ENCODE measurements around the gene PLEKHA8. TPM values are rescaled to one million over a fixed set of nuclear protein-coding genes. Genes with fewer than 3 reads are reported as not detected.
A peak's percentile ranks its signal among the peaks of the same experiment; 100 is the strongest.

The PLEKHA8 gene
- total and polyA plus RNA-seq, 2 of the 8 experiments (the other 6 are each of a cell fraction or from before 2014, with no cell fraction given), result 10.7 to 44.0 TPM

DNA sequence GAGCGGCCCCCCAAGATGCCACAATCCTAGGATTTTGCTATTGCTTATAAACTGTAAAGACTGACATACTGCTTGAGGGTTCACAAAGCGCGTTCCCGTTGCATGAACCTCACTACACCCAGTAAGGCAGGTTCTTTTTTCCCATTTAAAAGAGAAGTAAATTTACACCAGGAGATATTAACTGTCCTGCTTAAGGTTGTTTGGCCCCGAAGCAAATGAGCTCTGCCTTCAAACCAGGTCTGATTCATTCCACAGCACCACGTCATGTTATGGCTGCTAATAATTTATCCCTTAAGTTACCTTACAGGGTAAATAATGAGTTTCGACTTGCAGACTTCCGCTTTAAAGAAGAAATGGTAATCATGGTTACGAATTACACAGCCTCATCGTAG, 1.2 kb upstream of the PLEKHA8 start:
- POLR2A ChIA-PET (ENCODE audit: partially characterized antibody), result interaction anchor here (0.7 to 1.6 kb wide), 4 partner anchors 13 to 107 kb away, joined by 3 to 5 read pairs (median 4); partner anchors contain the start of gene MTURN
- no peak for TF ChIP-seq MAFK (IDR thresholded peaks at IDR 0.05; ENCODE audit: low read depth, low read length)
- TF ChIP-seq CHD1 (IDR thresholded peaks at IDR 0.05; ENCODE audit: low read depth, low read length), result no peak
- TF ChIP-seq SP4 (IDR thresholded peaks at IDR 0.05; ENCODE audit: low read length), result no peak
- no peak for TF ChIP-seq YY1 (IDR thresholded peaks at IDR 0.05; ENCODE audit: low read depth, low read length)
- no peak for TF ChIP-seq CEBPB (IDR thresholded peaks at IDR 0.05; ENCODE audit: low read depth, low read length)
- no peak for TF ChIP-seq KDM1A (IDR thresholded peaks at IDR 0.05; ENCODE audit: borderline replicate concordance, low read length)
- TF ChIP-seq CTBP2 (IDR thresholded peaks at IDR 0.05; ENCODE audit: borderline replicate concordance, insufficient read depth, insufficient read length, low read length), result no peak
- no peak for TF ChIP-seq CBX8 (IDR thresholded peaks at IDR 0.05; ENCODE audit: borderline replicate concordance, low read depth, low read length)
- no peak for TF ChIP-seq CHD2 (IDR thresholded peaks at IDR 0.05; ENCODE audit: low read length)
- TF ChIP-seq GABPA (IDR thresholded peaks at IDR 0.05; ENCODE audit: borderline replicate concordance, insufficient read depth, low read length), result no peak
- TF ChIP-seq SIRT6 (IDR thresholded peaks at IDR 0.05; ENCODE audit: low read length), result no peak
- TF ChIP-seq EP300 (IDR thresholded peaks at IDR 0.05; ENCODE audit: borderline replicate concordance in 1 of 2, low read depth in 2 of 2, low read length in 2 of 2), result no peak
- no peak for TF ChIP-seq TCF12 (IDR thresholded peaks at IDR 0.05; ENCODE audit: low read depth, low read length)

More for the DNA sequence above, 1.2 kb upstream of the PLEKHA8 start:
- Histone ChIP-seq H3K18ac (ENCODE audit: extremely low read depth, low read length) (no peak overlapping the region), H3K4me3 (ENCODE audit: extremely low read depth in 1 of 4, insufficient read depth in 2 of 4, low read depth in 3 of 4, low read length in 4 of 4) (peak overlapping the region; percentile 80 to 97 (median 86)), H3K23me2 (ENCODE audit: low read depth, low read length) (peaks cover 11% of the 10 kb centered on the region), H4K20me1 (replicated peaks in 1 of 2; ENCODE audit: control insufficient read depth in 1 of 2, insufficient read depth in 2 of 2, low read length in 2 of 2) (peaks cover 0 to 12% of the 10 kb centered on the region in 2 experiments), H2AFZ (ENCODE audit: low read length) (peak overlapping the region; percentile 46), H3K79me2 (ENCODE audit: control insufficient read depth in 1 of 2, insufficient read depth in 2 of 2, low read length in 2 of 2) (peaks cover 8 to 66% of the 10 kb centered on the region in 2 experiments), H3K4me1 (replicated peaks in 1 of 4; ENCODE audit: control insufficient read depth in 3 of 4, insufficient read depth in 4 of 4, low read length in 3 of 4) (peaks cover 0 to 13% (median 4%) of the 10 kb centered on the region in 4 experiments; a peak in 5 of 7 replicates), H3K27me3 (replicated peaks in 1 of 4; ENCODE audit: control insufficient read depth in 3 of 4, extremely low read depth in 1 of 4, insufficient read depth in 3 of 4, low read length in 3 of 4) (no peaks in the 10 kb centered on the region), H2BK20ac (ENCODE audit: low read length) (no peak overlapping the region), H3K27ac (ENCODE audit: low read depth, low read length) (no peak overlapping the region), H4K91ac (replicated peaks; ENCODE audit: insufficient read length, low read length) (no peak overlapping the region), H4K8ac (ENCODE audit: extremely low read depth, insufficient read depth, low read length) (no peak overlapping the region), H3K14ac (ENCODE audit: insufficient read length) (no peak overlapping the region), H3K4ac (replicated peaks; ENCODE audit: insufficient read length, low read depth, low read length) (no peak overlapping the region), H3K56ac (replicated peaks; ENCODE audit: insufficient read length, low read depth, low read length) (no peak overlapping the region), H3K79me1 (ENCODE audit: low read depth, low read length) (peaks cover 2% of the 10 kb centered on the region; the same call in 1 of the 2 replicates), H4K5ac (ENCODE audit: insufficient read length, low read depth, low read length) (no peak overlapping the region), H2BK12ac (ENCODE audit: low read depth, low read length) (no peak overlapping the region), H2BK15ac (ENCODE audit: low read length) (no peak overlapping the region), H2BK5ac (ENCODE audit: low read depth, low read length) (no peak overlapping the region), H3K9ac (replicated peaks in 1 of 4; ENCODE audit: extremely low read depth in 1 of 4, low read depth in 3 of 4, low read length in 3 of 4) (peak overlapping the region in 1 of 4 experiments; percentile 46; a peak in 1 of 7 replicates), H3K9me3 (ENCODE audit: insufficient read depth in 2 of 2, low read depth in 1 of 2, low read length in 1 of 2) (no peaks in the 10 kb centered on the region), H3K4me2 (ENCODE audit: insufficient read depth in 1 of 2, low read depth in 2 of 2, low read length in 2 of 2) (peak overlapping the region; percentile 85 to 96), H2AK5ac (ENCODE audit: low read depth, low read length) (no peak overlapping the region), H2BK120ac (replicated peaks; ENCODE audit: low read depth, low read length) (no peak overlapping the region), H3K23ac (ENCODE audit: insufficient read length) (no peak overlapping the region), H3K36me3 (ENCODE audit: control insufficient read depth in 2 of 4, insufficient read depth in 4 of 4, low read length in 3 of 4) (0 out of 8 replicates have a peak, but pooled peaks cover 0 to under 1% (median 0%) of the 10 kb centered on the region in 4 experiments)
- DNase-seq (ENCODE audit: low read depth in 1 of 2, low spot score in 2 of 2) (no peak), FAIRE-seq (no peak)
- CTCF ChIA-PET (ENCODE audit: partially characterized antibody), result interaction anchor here (1.2 to 1.6 kb wide), 2 partner anchors 34 to 50 kb away, joined by 3 to 4 read pairs; no protein-coding TSS in a partner anchor
- 6% methylated on average over 10 of the region's 10 CpGs; no CpG with 5 or more reads in 1 of the 2 experiments for WGBS, 2 experiments (ENCODE audit: extremely low coverage in 1 of 2, insufficient coverage in 1 of 2, insufficient read length in 1 of 2, insufficient replicate concordance in 2 of 2, low coverage in 1 of 2, low lambda C conversion rate in 2 of 2, missing lambda C conversion rate in 1 of 2)
